ENCODE measurements around the gene IQCK.

IQCK gene

DNA sequence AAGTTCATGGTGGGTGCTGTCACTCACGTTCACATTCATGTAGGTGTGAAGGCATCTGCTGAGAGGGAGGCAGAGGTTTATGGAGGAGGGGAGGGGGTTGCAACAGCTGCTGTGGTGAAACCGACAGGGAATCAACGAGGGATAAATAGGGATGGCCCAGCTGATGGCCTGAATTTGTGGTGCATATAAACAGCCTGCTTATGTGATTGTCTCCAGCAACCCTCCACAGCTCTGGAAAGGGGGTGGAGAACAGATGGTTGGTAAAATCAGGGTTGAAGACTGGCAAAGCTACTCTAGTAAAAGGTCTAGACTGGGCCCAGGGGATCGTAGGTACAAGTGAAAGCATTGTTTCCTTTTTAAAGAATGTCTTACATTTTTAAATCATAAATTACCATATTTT is 53.7 kb downstream of the IQCK start:
- no peak overlapping the region for H3K23ac ChIP-seq (ENCODE audit: low read length in 2 of 2)
- no peak overlapping the region for H2BK12ac ChIP-seq (ENCODE audit: low read length in 2 of 2)
- H2BK5ac ChIP-seq (ENCODE audit: low read depth, low read length, poor library complexity, severe bottlenecking): no peak overlapping the region
- H3K18ac ChIP-seq (ENCODE audit: low read depth in 1 of 2, low read length in 2 of 2): no peak overlapping the region
- H3K9me3 ChIP-seq (ENCODE audit: control insufficient read depth, low read length): peaks cover 17% of the 10 kb centered on the region
- H2AK5ac ChIP-seq (ENCODE audit: low read length, severe bottlenecking): no peak overlapping the region
- no peak overlapping the region for H3K4ac ChIP-seq (ENCODE audit: low read depth in 1 of 2, low read length in 2 of 2)
- no peaks in the 10 kb centered on the region for H3K79me1 ChIP-seq (replicated peaks; ENCODE audit: low read length, poor library complexity, severe bottlenecking)
- no peak overlapping the region for H3K4me2 ChIP-seq (ENCODE audit: low read length, poor library complexity, severe bottlenecking)
- H3K27ac ChIP-seq (ENCODE audit: low read length, poor library complexity, severe bottlenecking): no peak overlapping the region
- no peak overlapping the region for H2BK120ac ChIP-seq (ENCODE audit: low read depth, low read length)
- no peaks in the 10 kb centered on the region for H3K4me1 ChIP-seq (ENCODE audit: control insufficient read depth, insufficient read depth, low read depth, low read length)
- H2AFZ ChIP-seq (ENCODE audit: low read depth, low read length): no peak overlapping the region
- H3K4me3 ChIP-seq (ENCODE audit: insufficient read depth in 1 of 2, low read depth in 1 of 2, low read length in 2 of 2): no peak overlapping the region
- H4K8ac ChIP-seq (ENCODE audit: low read length): no peak overlapping the region
- no peaks in the 10 kb centered on the region for H3K27me3 ChIP-seq (ENCODE audit: control insufficient read depth in 1 of 2, insufficient read depth in 1 of 2, low read length in 2 of 2)
- no peak overlapping the region for H2BK15ac ChIP-seq (ENCODE audit: low read depth, poor library complexity, severe bottlenecking)
- WGBS: 28% methylated on average over 3 of the region's 4 CpGs
- H3K9ac ChIP-seq (ENCODE audit: low read length): no peak overlapping the region
- no peak overlapping the region for H3K14ac ChIP-seq (ENCODE audit: low read length in 2 of 2)
- DNase-seq: no peak
- no peak overlapping the region for H4K91ac ChIP-seq (ENCODE audit: low read length)
- peaks cover 8% of the 10 kb centered on the region in 2 experiments for H3K36me3 ChIP-seq (ENCODE audit: control insufficient read depth in 1 of 2, insufficient read depth in 2 of 2, low read depth in 1 of 2, low read length in 2 of 2)

DNA sequence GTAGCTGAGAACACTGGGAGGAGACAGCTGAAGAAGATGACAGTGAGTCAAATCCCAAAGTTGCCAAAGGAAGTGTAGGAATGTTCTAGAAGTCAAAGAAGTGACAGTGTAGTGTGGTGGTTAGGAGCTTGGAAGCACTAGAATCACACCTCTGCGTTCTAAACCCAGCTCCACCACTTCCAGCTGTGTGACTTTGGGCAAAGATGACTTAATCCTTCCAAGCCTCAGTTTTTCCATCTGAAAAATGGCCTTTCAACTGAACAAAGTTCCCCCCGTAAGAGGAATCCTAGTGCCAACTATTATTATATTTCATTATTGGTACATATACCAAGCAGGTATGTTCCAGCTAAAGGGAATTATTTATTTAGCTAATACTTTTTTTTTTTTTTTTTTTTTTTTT is 56.0 kb downstream of the IQCK start:
- Histone ChIP-seq H3K27ac (ENCODE audit: low read length, poor library complexity, severe bottlenecking) (no peak overlapping the region), H3K36me3 (ENCODE audit: control insufficient read depth in 1 of 2, insufficient read depth in 2 of 2, low read depth in 1 of 2, low read length in 2 of 2) (peaks cover 3 to 5% of the 10 kb centered on the region in 2 experiments), H3K79me1 (replicated peaks; ENCODE audit: low read length, poor library complexity, severe bottlenecking) (no peaks in the 10 kb centered on the region), H2BK5ac (ENCODE audit: low read depth, low read length, poor library complexity, severe bottlenecking) (no peak overlapping the region), H3K9me3 (ENCODE audit: control insufficient read depth, low read length) (peaks cover 13% of the 10 kb centered on the region), H4K8ac (ENCODE audit: low read length) (no peak overlapping the region), H2BK12ac (ENCODE audit: low read length in 2 of 2) (no peak overlapping the region), H3K14ac (ENCODE audit: low read length in 2 of 2) (no peak overlapping the region), H3K4me2 (ENCODE audit: low read length, poor library complexity, severe bottlenecking) (no peak overlapping the region), H3K4ac (ENCODE audit: low read depth in 1 of 2, low read length in 2 of 2) (no peak overlapping the region), H3K23ac (ENCODE audit: low read length in 2 of 2) (no peak overlapping the region), H2BK120ac (ENCODE audit: low read depth, low read length) (no peak overlapping the region), H2AFZ (ENCODE audit: low read depth, low read length) (no peak overlapping the region), H4K91ac (ENCODE audit: low read length) (no peak overlapping the region), H3K9ac (ENCODE audit: low read length) (no peak overlapping the region), H3K18ac (ENCODE audit: low read depth in 1 of 2, low read length in 2 of 2) (no peak overlapping the region), H2BK15ac (ENCODE audit: low read depth, poor library complexity, severe bottlenecking) (no peak overlapping the region), H3K4me3 (ENCODE audit: insufficient read depth in 1 of 2, low read depth in 1 of 2, low read length in 2 of 2) (no peak overlapping the region), H3K27me3 (ENCODE audit: control insufficient read depth in 1 of 2, insufficient read depth in 1 of 2, low read length in 2 of 2) (no peaks in the 10 kb centered on the region), H2AK5ac (ENCODE audit: low read length, severe bottlenecking) (no peak overlapping the region), H3K4me1 (ENCODE audit: control insufficient read depth, insufficient read depth, low read depth, low read length) (no peaks in the 10 kb centered on the region)
- no peak for DNase-seq
- 86% methylated on average over 1 of the region's 2 CpGs for WGBS

DNA sequence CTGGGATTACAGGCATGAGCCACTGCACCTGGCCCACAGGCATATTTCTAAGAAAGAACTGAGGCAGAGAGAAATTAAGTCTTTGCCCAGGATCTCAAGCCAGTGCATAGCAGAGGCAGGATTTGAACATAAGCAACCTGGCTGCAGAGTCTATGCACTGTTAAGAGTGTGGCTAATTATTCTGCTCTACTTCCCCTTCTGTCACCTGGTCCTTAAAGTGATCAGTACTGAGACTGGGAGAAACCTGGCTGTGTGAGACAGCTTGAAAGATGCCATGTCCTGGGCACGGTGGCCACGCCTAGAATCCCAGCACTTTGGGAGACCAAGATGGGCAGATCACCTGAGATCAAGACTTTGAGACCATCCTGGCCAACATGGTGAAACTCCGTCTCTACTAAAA is 58.1 kb downstream of the IQCK start:
- H2AFZ ChIP-seq (ENCODE audit: low read depth, low read length): no peak overlapping the region
- H3K23ac ChIP-seq (ENCODE audit: low read length in 2 of 2): no peak overlapping the region
- no peaks in the 10 kb centered on the region for H3K9me3 ChIP-seq (ENCODE audit: control insufficient read depth, low read length)
- no peaks in the 10 kb centered on the region for H3K79me1 ChIP-seq (replicated peaks; ENCODE audit: low read length, poor library complexity, severe bottlenecking)
- H3K27me3 ChIP-seq (ENCODE audit: control insufficient read depth in 1 of 2, insufficient read depth in 1 of 2, low read length in 2 of 2): no peaks in the 10 kb centered on the region
- WGBS: 100% methylated on average over 3 of the region's 3 CpGs
- no peak overlapping the region for H4K8ac ChIP-seq (ENCODE audit: low read length)
- H2BK120ac ChIP-seq (ENCODE audit: low read depth, low read length): no peak overlapping the region
- no peak overlapping the region for H2BK12ac ChIP-seq (ENCODE audit: low read length in 2 of 2)
- no peaks in the 10 kb centered on the region for H3K36me3 ChIP-seq (ENCODE audit: control insufficient read depth in 1 of 2, insufficient read depth in 2 of 2, low read depth in 1 of 2, low read length in 2 of 2)
- no peak overlapping the region for H2BK15ac ChIP-seq (ENCODE audit: low read depth, poor library complexity, severe bottlenecking)
- H2BK5ac ChIP-seq (ENCODE audit: low read depth, low read length, poor library complexity, severe bottlenecking): no peak overlapping the region
- no peak overlapping the region for H3K4ac ChIP-seq (ENCODE audit: low read depth in 1 of 2, low read length in 2 of 2)
- H3K27ac ChIP-seq (ENCODE audit: low read length, poor library complexity, severe bottlenecking): no peak overlapping the region
- H3K18ac ChIP-seq (ENCODE audit: low read depth in 1 of 2, low read length in 2 of 2): no peak overlapping the region
- no peak overlapping the region for H2AK5ac ChIP-seq (ENCODE audit: low read length, severe bottlenecking)
- no peaks in the 10 kb centered on the region for H3K4me1 ChIP-seq (ENCODE audit: control insufficient read depth, insufficient read depth, low read depth, low read length)
- no peak for DNase-seq
- no peak overlapping the region for H3K4me2 ChIP-seq (ENCODE audit: low read length, poor library complexity, severe bottlenecking)
- no peak overlapping the region for H3K9ac ChIP-seq (ENCODE audit: low read length)
- no peak overlapping the region for H4K91ac ChIP-seq (ENCODE audit: low read length)
- no peak overlapping the region for H3K4me3 ChIP-seq (ENCODE audit: insufficient read depth in 1 of 2, low read depth in 1 of 2, low read length in 2 of 2)
- H3K14ac ChIP-seq (ENCODE audit: low read length in 2 of 2): no peak overlapping the region

DNA sequence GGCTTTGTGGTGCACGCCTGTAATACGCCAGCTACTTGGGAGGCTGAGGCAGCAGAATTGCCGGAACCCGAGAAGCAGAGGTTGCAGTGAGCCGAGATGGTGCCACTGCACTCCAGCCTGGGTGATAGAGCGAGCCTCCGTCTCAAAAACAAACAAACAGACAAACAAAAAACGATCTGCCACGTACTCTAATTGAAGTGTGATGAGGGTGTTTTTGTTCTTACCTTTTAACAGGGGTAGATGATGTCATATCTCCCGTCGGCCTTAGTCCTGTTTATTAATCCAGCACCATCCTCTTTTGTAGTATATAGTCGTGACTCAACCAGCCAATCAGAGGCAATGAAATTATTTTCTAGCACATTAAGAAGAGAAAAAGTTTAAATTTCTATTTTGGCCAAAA is 58.5 kb downstream of the IQCK start:
- DNase-seq: no peak
- H2AK5ac ChIP-seq (ENCODE audit: low read length, severe bottlenecking): no peak overlapping the region
- H3K18ac ChIP-seq (ENCODE audit: low read depth in 1 of 2, low read length in 2 of 2): no peak overlapping the region
- no peaks in the 10 kb centered on the region for H3K36me3 ChIP-seq (ENCODE audit: control insufficient read depth in 1 of 2, insufficient read depth in 2 of 2, low read depth in 1 of 2, low read length in 2 of 2)
- no peak overlapping the region for H3K4me3 ChIP-seq (ENCODE audit: insufficient read depth in 1 of 2, low read depth in 1 of 2, low read length in 2 of 2)
- no peaks in the 10 kb centered on the region for H3K4me1 ChIP-seq (ENCODE audit: control insufficient read depth, insufficient read depth, low read depth, low read length)
- H3K4me2 ChIP-seq (ENCODE audit: low read length, poor library complexity, severe bottlenecking): no peak overlapping the region
- H4K91ac ChIP-seq (ENCODE audit: low read length): no peak overlapping the region
- no peak overlapping the region for H3K4ac ChIP-seq (ENCODE audit: low read depth in 1 of 2, low read length in 2 of 2)
- no peak overlapping the region for H3K27ac ChIP-seq (ENCODE audit: low read length, poor library complexity, severe bottlenecking)
- no peaks in the 10 kb centered on the region for H3K79me1 ChIP-seq (replicated peaks; ENCODE audit: low read length, poor library complexity, severe bottlenecking)
- WGBS: 93% methylated on average over 7 of the region's 12 CpGs
- H2AFZ ChIP-seq (ENCODE audit: low read depth, low read length): no peak overlapping the region
- H2BK120ac ChIP-seq (ENCODE audit: low read depth, low read length): no peak overlapping the region
- H2BK12ac ChIP-seq (ENCODE audit: low read length in 2 of 2): no peak overlapping the region
- no peak overlapping the region for H3K23ac ChIP-seq (ENCODE audit: low read length in 2 of 2)
- no peak overlapping the region for H2BK15ac ChIP-seq (ENCODE audit: low read depth, poor library complexity, severe bottlenecking)
- no peaks in the 10 kb centered on the region for H3K27me3 ChIP-seq (ENCODE audit: control insufficient read depth in 1 of 2, insufficient read depth in 1 of 2, low read length in 2 of 2)
- no peaks in the 10 kb centered on the region for H3K9me3 ChIP-seq (ENCODE audit: control insufficient read depth, low read length)
- H2BK5ac ChIP-seq (ENCODE audit: low read depth, low read length, poor library complexity, severe bottlenecking): no peak overlapping the region
- no peak overlapping the region for H3K9ac ChIP-seq (ENCODE audit: low read length)
- H4K8ac ChIP-seq (ENCODE audit: low read length): no peak overlapping the region
- H3K14ac ChIP-seq (ENCODE audit: low read length in 2 of 2): no peak overlapping the region

Data from mesenchymal stem cell (in vitro differentiated cells and primary cell).